ENCODE results near the gene SNHG17. TPM values are rescaled to one million over a fixed set of nuclear protein-coding genes. Genes with fewer than 3 reads are reported as not detected.
"Not testable (repeated sequence)": the region's sequence is repeated elsewhere in the genome, so short reads cannot be mapped to it uniquely, and the experiment has no call there.

The SNHG17 gene
- total RNA-seq, 4 donors from 2014 or later = 6.0 to 12.2 (median 8.7) TPM

GRCh38 chr20:38392356-38392755 lies 42.8 kb downstream of the SNHG17 start:
- Histone ChIP-seq H3K27ac (no peak overlapping the region), H3K36me3 (no peaks in the 10 kb centered on the region), H3K4me3 (no peak overlapping the region), H3K27me3 (no peaks in the 10 kb centered on the region), H3K9me3 (no peaks in the 10 kb centered on the region), H3K4me1 (no peaks in the 10 kb centered on the region)
- no peak for DNase-seq
- ATAC-seq = no peak
- intact Hi-C loops (cut with DNase I; ENCODE audit: low total_unique reads) (no loop called here), in situ Hi-C loops (cut with MboI; ENCODE audit: low sequenced_read_pairs in 4 of 4) (no loop called here)
- TF ChIP-seq POLR2A (IDR thresholded peaks at IDR 0.05) (no peak), CTCF (IDR thresholded peaks at IDR 0.05 in 4 of 5, conservative IDR thresholded peaks at IDR 0.05 in 1 of 5) (no peak)

- Histone ChIP-seq H3K27me3 (no peaks in the 10 kb centered on the region), H3K27ac (no peak overlapping the region), H3K9me3 (no peaks in the 10 kb centered on the region), H3K36me3 (no peaks in the 10 kb centered on the region), H3K4me1 (no peaks in the 10 kb centered on the region), H3K4me3 (no peak overlapping the region)
- in situ Hi-C loops (cut with MboI; ENCODE audit: low sequenced_read_pairs in 4 of 4) = no loop called here
- intact Hi-C loops (cut with DNase I; ENCODE audit: low total_unique reads) = no loop called here
- TF ChIP-seq CTCF (IDR thresholded peaks at IDR 0.05 in 4 of 5, conservative IDR thresholded peaks at IDR 0.05 in 1 of 5) = no peak
- no peak for TF ChIP-seq POLR2A (IDR thresholded peaks at IDR 0.05)
- no peak for ATAC-seq
- no peak for DNase-seq
Observed at GRCh38 chr20:38387953-38388352, 47.2 kb downstream of the SNHG17 start.

- ATAC-seq (no peak), DNase-seq (no peak)
- Histone ChIP-seq H3K4me3 (no peak overlapping the region), H3K4me1 (no peaks in the 10 kb centered on the region), H3K9me3 (no peaks in the 10 kb centered on the region), H3K27ac (no peak overlapping the region), H3K36me3 (no peaks in the 10 kb centered on the region), H3K27me3 (no peaks in the 10 kb centered on the region)
- intact Hi-C loops (cut with DNase I; ENCODE audit: low total_unique reads) (no loop called here), in situ Hi-C loops (cut with MboI; ENCODE audit: low sequenced_read_pairs in 4 of 4) (no loop called here)
- TF ChIP-seq CTCF (IDR thresholded peaks at IDR 0.05 in 4 of 5, conservative IDR thresholded peaks at IDR 0.05 in 1 of 5) (no peak), POLR2A (IDR thresholded peaks at IDR 0.05) (no peak)
Observed at GRCh38 chr20:38386851-38387250, 48.3 kb downstream of the SNHG17 start.

GRCh38 chr20:38386004-38386403 lies 49.1 kb downstream of the SNHG17 start:
- H3K27me3 ChIP-seq = no peaks in the 10 kb centered on the region
- H3K4me3 ChIP-seq = no peak overlapping the region
- no peaks in the 10 kb centered on the region for H3K36me3 ChIP-seq
- DNase-seq (no peak), ATAC-seq (no peak)
- H3K9me3 ChIP-seq = no peaks in the 10 kb centered on the region
- in situ Hi-C loops (cut with MboI; ENCODE audit: low sequenced_read_pairs in 4 of 4) = no loop called here
- no peaks in the 10 kb centered on the region for H3K4me1 ChIP-seq
- TF ChIP-seq POLR2A (IDR thresholded peaks at IDR 0.05) (no peak), CTCF (IDR thresholded peaks at IDR 0.05 in 4 of 5, conservative IDR thresholded peaks at IDR 0.05 in 1 of 5) (no peak)
- no peak overlapping the region for H3K27ac ChIP-seq
- intact Hi-C loops (cut with DNase I; ENCODE audit: low total_unique reads) = no loop called here

GRCh38 chr20:38383147-38383546 lies 52.0 kb downstream of the SNHG17 start:
- no peaks in the 10 kb centered on the region for H3K4me1 ChIP-seq
- H3K27me3 ChIP-seq = no peaks in the 10 kb centered on the region
- TF ChIP-seq CTCF (IDR thresholded peaks at IDR 0.05 in 4 of 5, conservative IDR thresholded peaks at IDR 0.05 in 1 of 5) (no peak), POLR2A (IDR thresholded peaks at IDR 0.05) (no peak)
- ATAC-seq = no peak
- no peaks in the 10 kb centered on the region for H3K36me3 ChIP-seq
- intact Hi-C loops (cut with DNase I; ENCODE audit: low total_unique reads) (no loop called here), in situ Hi-C loops (cut with MboI; ENCODE audit: low sequenced_read_pairs in 4 of 4) (no loop called here)
- no peak overlapping the region for H3K4me3 ChIP-seq
- no peaks in the 10 kb centered on the region for H3K9me3 ChIP-seq
- no peak for DNase-seq
- H3K27ac ChIP-seq = no peak overlapping the region

- H3K27ac ChIP-seq; intact Hi-C loops (cut with DNase I; ENCODE audit: low total_unique reads); H3K27me3 ChIP-seq; H3K36me3 ChIP-seq; H3K9me3 ChIP-seq; DNase-seq; H3K4me3 ChIP-seq; in situ Hi-C loops (cut with MboI; ENCODE audit: low sequenced_read_pairs in 4 of 4); ATAC-seq; H3K4me1 ChIP-seq: not testable (repeated sequence)
Observed at GRCh38 chr20:38377838-38378237, 57.3 kb downstream of the SNHG17 start.

Data from gastrocnemius medialis (tissue), 4 donors.